Spinal cord (tissue), 10 donors: ENCODE data around the gene DIS3L2. TPM values are rescaled to one million over a fixed set of nuclear protein-coding genes. Genes with fewer than 3 reads are reported as not detected.

Experiments used
- DNase-seq, 6 donors: peaks; one replicate each; pipeline versions ENCODE4 v3.0.0 to v3.0.0-alpha.2; 2013 to 2015; ENCODE audit warnings: low spot score in 6 of 6, low read depth in 4 of 6
- H3K27ac ChIP-seq: one replicate; pipeline ENCODE4 v1.5.1; 2013; ENCODE audit warnings: low read depth, low read length, control low read depth
- H3K27me3 ChIP-seq: one replicate; pipeline ENCODE4 v1.6.1; 2013; ENCODE audit warnings: low read length; ENCODE audit not compliant: control insufficient read depth, insufficient read depth
- H3K36me3 ChIP-seq: one replicate; pipeline ENCODE4 v1.6.1; 2013; ENCODE audit warnings: low read length; ENCODE audit not compliant: control insufficient read depth, insufficient read depth
- H3K4me1 ChIP-seq: one replicate; pipeline ENCODE4 v1.6.1; 2013; ENCODE audit warnings: low read length; ENCODE audit not compliant: control insufficient read depth, insufficient read depth
- H3K4me3 ChIP-seq: one replicate; pipeline ENCODE4 v1.5.1; 2013; ENCODE audit warnings: low read depth, low read length, control low read depth
- H3K9me3 ChIP-seq: one replicate; pipeline ENCODE4 v1.6.1; 2013; ENCODE audit warnings: low read length; ENCODE audit not compliant: control insufficient read depth, insufficient read depth
- WGBS: methylation state at CpG from one replicate; pipeline ENCODE4 v1.1.5; 2013; ENCODE audit warnings: missing lambda C conversion rate; ENCODE audit not compliant: insufficient coverage; 5-methylcytosine and 5-hydroxymethylcytosine counted together
- polyA plus RNA-seq, 2 donors: library from polyadenylated mRNA; unstranded; fragments of 120-200 nt; gene quantifications; one replicate each; pipeline ENCODE4 v1.2.1, GENCODE V29; 2013; ENCODE audit not compliant: insufficient read length in 2 of 2
- total RNA-seq, 2 donors: library from RNA; depleted of rRNA in 1 of 2; stranded (reverse); fragments of 120-200 nt in 1 of 2; fragments of >200 nt in 1 of 2; gene quantifications; one replicate each; pipeline versions ENCODE4 v1.2.3 to v1.2.4, GENCODE V29; 2013 to 2014
- donor health status: healthy.

DIS3L2 gene
- total and polyA plus RNA-seq, 4 donors: 29.8 to 37.2 (median 33.2) TPM

GRCh38 chr2:232137356-232138147 is 176.0 kb downstream of the DIS3L2 start:
- no peaks in the 10 kb centered on the region for H3K36me3 ChIP-seq
- 40% methylated on average over 1 of the region's 3 CpGs for WGBS
- H3K27me3 ChIP-seq: no peaks in the 10 kb centered on the region
- H3K27ac ChIP-seq: no peak overlapping the region
- H3K4me3 ChIP-seq: no peak overlapping the region
- no peaks in the 10 kb centered on the region for H3K9me3 ChIP-seq
- H3K4me1 ChIP-seq: no peaks in the 10 kb centered on the region
- no peak for DNase-seq

- Histone ChIP-seq H3K4me1 (no peaks in the 10 kb centered on the region), H3K4me3 (no peak overlapping the region), H3K27ac (no peak overlapping the region), H3K9me3 (no peaks in the 10 kb centered on the region), H3K36me3 (no peaks in the 10 kb centered on the region), H3K27me3 (no peaks in the 10 kb centered on the region)
- DNase-seq: no peak
- WGBS: 90% methylated on average over 3 of the region's 5 CpGs
These were observed 176.9 kb downstream of the DIS3L2 start for GRCh38 chr2:232138441-232138840.

- Histone ChIP-seq H3K36me3 (no peaks in the 10 kb centered on the region), H3K4me3 (no peak overlapping the region), H3K9me3 (no peaks in the 10 kb centered on the region), H3K4me1 (no peaks in the 10 kb centered on the region), H3K27me3 (no peaks in the 10 kb centered on the region), H3K27ac (no peak overlapping the region)
- WGBS: 83% methylated on average over 1 of the region's 4 CpGs
- DNase-seq: no peak
These were observed 177.7 kb downstream of the DIS3L2 start for GRCh38 chr2:232139171-232139594.

GRCh38 chr2:232139786-232140562 is 178.5 kb downstream of the DIS3L2 start:
- WGBS: 100% methylated on average over 1 of the region's 2 CpGs
- Histone ChIP-seq H3K4me3 (no peak overlapping the region), H3K27me3 (no peaks in the 10 kb centered on the region), H3K36me3 (no peaks in the 10 kb centered on the region), H3K4me1 (no peaks in the 10 kb centered on the region), H3K9me3 (no peaks in the 10 kb centered on the region), H3K27ac (no peak overlapping the region)
- no peak for DNase-seq

- Histone ChIP-seq H3K9me3 (no peaks in the 10 kb centered on the region), H3K4me3 (no peak overlapping the region), H3K27me3 (no peaks in the 10 kb centered on the region), H3K27ac (no peak overlapping the region), H3K36me3 (no peaks in the 10 kb centered on the region), H3K4me1 (no peaks in the 10 kb centered on the region)
- 100% methylated on average over 1 of the region's 1 CpG for WGBS
- no peak for DNase-seq
These were observed 180.1 kb downstream of the DIS3L2 start for GRCh38 chr2:232141591-232141990.

- WGBS: 13% methylated on average over 1 of the region's 3 CpGs
- Histone ChIP-seq H3K36me3 (no peaks in the 10 kb centered on the region), H3K4me1 (no peaks in the 10 kb centered on the region), H3K4me3 (no peak overlapping the region), H3K27me3 (no peaks in the 10 kb centered on the region), H3K9me3 (no peaks in the 10 kb centered on the region), H3K27ac (no peak overlapping the region)
- DNase-seq: peak in 4 of 6 donors; percentile 17 to 79 (median 43)
These were observed 180.5 kb downstream of the DIS3L2 start for GRCh38 chr2:232142049-232142448.

GRCh38 chr2:232142502-232142901 is 181.0 kb downstream of the DIS3L2 start:
- WGBS: 63% methylated on average over 1 of the region's 5 CpGs
- no peak overlapping the region for H3K27ac ChIP-seq

GRCh38 chr2:232146294-232146693 is 184.8 kb downstream of the DIS3L2 start:
- H3K27ac ChIP-seq: no peak overlapping the region
- DNase-seq: no peak
- H3K36me3 ChIP-seq: no peaks in the 10 kb centered on the region
- no peaks in the 10 kb centered on the region for H3K9me3 ChIP-seq
- no peaks in the 10 kb centered on the region for H3K27me3 ChIP-seq
- no peak overlapping the region for H3K4me3 ChIP-seq
- no peaks in the 10 kb centered on the region for H3K4me1 ChIP-seq

More at GRCh38 chr2:232142502-232142901, 181.0 kb downstream of the DIS3L2 start:
- no peaks in the 10 kb centered on the region for H3K9me3 ChIP-seq
- no peak for DNase-seq
- H3K4me3 ChIP-seq: no peak overlapping the region
- no peaks in the 10 kb centered on the region for H3K4me1 ChIP-seq
- H3K27me3 ChIP-seq: no peaks in the 10 kb centered on the region
- H3K36me3 ChIP-seq: no peaks in the 10 kb centered on the region

- no peaks in the 10 kb centered on the region for H3K36me3 ChIP-seq
- no peaks in the 10 kb centered on the region for H3K4me1 ChIP-seq
- no peaks in the 10 kb centered on the region for H3K27me3 ChIP-seq
- no peaks in the 10 kb centered on the region for H3K9me3 ChIP-seq
- H3K27ac ChIP-seq: no peak overlapping the region
- DNase-seq: no peak
- no peak overlapping the region for H3K4me3 ChIP-seq
- no CpG with 5 or more reads among the region's 2 CpGs for WGBS
These were observed 186.0 kb downstream of the DIS3L2 start for GRCh38 chr2:232147440-232148077.
